ENCODE data around the gene CNOT6.

The CNOT6 gene

DNA sequence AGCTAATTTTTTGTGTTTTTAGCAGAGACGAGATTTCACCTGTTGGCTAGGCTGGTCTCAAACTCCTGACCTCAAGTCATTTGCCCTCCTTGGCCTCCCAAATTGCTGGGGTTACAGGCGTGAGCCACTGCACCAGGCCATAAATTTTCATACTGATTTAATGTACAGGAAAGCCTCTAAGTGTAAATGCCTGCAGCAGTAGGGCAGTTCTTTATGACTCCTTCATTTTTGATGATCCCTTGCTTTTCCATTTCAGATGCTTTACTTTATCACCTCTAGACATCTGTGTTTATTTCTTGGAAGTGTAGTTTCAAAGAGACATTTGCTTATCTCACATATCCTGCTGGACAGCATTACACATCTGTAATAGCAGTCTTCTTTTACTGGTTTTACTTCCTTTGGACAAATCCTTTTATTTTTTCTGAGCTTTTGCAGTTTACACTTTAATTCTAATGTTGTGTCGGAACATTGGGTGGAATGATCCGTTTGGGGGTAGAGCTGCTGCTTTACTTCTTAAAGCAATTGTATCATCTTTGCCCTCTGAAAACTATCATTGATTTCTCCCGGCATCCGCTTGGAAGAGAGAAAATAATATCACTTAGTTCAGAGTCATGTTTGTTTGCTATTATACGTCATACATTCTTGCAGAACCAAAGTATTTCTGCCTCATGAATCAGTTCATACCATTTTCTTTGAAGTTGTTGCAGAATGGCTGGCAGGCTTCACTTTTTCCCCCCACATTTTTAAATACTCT, 61.2 kb downstream of the CNOT6 start:
- no peaks in the 10 kb centered on the region for H3K9me3 ChIP-seq
- no peak for DNase-seq
- H3K27ac ChIP-seq, result no peak overlapping the region
- H3K4me1 ChIP-seq, result no peaks in the 10 kb centered on the region
- TF ChIP-seq, protein P1, sequence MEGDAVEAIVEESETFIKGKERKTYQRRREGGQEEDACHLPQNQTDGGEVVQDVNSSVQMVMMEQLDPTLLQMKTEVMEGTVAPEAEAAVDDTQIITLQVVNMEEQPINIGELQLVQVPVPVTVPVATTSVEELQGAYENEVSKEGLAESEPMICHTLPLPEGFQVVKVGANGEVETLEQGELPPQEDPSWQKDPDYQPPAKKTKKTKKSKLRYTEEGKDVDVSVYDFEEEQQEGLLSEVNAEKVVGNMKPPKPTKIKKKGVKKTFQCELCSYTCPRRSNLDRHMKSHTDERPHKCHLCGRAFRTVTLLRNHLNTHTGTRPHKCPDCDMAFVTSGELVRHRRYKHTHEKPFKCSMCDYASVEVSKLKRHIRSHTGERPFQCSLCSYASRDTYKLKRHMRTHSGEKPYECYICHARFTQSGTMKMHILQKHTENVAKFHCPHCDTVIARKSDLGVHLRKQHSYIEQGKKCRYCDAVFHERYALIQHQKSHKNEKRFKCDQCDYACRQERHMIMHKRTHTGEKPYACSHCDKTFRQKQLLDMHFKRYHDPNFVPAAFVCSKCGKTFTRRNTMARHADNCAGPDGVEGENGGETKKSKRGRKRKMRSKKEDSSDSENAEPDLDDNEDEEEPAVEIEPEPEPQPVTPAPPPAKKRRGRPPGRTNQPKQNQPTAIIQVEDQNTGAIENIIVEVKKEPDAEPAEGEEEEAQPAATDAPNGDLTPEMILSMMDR (IDR thresholded peaks at IDR 0.05), result no peak
- no peak overlapping the region for H3K4me3 ChIP-seq
- intact Hi-C loops (cut with DNase I; ENCODE audit: low total_unique reads), result no loop called here
- no peaks in the 10 kb centered on the region for H3K27me3 ChIP-seq
- H3K36me3 ChIP-seq, result peaks cover 6 to 46% (median 43%) of the 10 kb centered on the region in 3 donors

DNA sequence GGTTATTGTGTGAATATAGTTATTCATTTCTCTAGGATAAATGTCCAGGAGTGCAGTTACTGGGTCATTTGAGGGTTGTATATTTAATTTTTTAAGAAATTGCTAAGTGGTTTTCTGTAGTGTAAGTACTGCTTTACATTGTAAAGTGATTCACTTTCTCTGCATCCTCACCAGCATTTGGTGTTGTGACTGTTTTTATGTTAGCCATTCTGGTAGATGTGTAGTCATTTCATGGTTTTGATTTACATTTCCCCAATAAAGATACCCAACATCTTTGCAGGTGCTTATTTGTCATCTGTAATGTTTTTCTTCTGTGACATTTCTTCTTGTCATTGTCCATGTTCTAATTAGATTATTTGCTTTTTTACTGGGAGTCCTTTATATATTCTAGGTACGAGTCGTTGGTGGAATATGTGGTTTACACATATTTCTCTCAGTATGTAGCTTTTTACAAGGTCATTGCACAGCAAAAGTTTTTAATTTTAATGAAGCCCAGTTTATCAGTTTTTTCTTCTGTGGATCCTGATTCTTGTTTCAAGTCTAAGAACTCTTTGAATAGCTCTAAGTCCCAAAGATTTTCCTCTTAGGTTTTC, 63.1 kb downstream of the CNOT6 start:
- DNase-seq, result no peak
- Histone ChIP-seq H3K4me3 (no peak overlapping the region), H3K27me3 (no peaks in the 10 kb centered on the region), H3K9me3 (no peaks in the 10 kb centered on the region), H3K27ac (no peak overlapping the region), H3K4me1 (no peaks in the 10 kb centered on the region), H3K36me3 (peaks cover under 1 to 32% (median 30%) of the 10 kb centered on the region in 3 donors)
- TF ChIP-seq, protein P1 (IDR thresholded peaks at IDR 0.05), result no peak
- intact Hi-C loops (cut with DNase I; ENCODE audit: low total_unique reads), result no loop called here

DNA sequence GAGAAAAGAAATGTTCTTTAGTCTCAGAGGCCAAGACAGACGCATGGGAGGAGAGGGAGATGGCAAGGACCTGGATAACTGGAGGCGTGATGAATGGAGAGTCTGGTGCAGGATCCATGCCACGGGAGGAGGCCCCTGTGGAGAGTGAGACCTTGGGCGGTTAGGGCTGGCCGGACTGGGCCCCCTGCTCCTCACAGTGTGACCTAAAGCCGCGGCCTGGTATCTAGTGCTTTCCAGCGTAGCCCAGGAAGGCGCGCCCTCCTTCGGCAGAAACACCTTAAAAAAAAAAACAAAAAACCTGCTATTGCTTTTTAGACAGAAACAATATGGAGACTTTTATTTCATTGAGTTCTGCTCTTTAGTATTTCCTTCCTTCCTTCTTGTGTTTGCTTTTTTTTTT, 64.1 kb downstream of the CNOT6 start:
- H3K27me3 ChIP-seq, result no peaks in the 10 kb centered on the region
- peaks cover 4 to 32% (median 29%) of the 10 kb centered on the region in 3 donors for H3K36me3 ChIP-seq
- TF ChIP-seq, protein P1 (IDR thresholded peaks at IDR 0.05), result no peak
- H3K9me3 ChIP-seq, result no peaks in the 10 kb centered on the region
- no peak overlapping the region for H3K27ac ChIP-seq
- no peak overlapping the region for H3K4me3 ChIP-seq
- no peak for DNase-seq
- H3K4me1 ChIP-seq, result no peaks in the 10 kb centered on the region
- intact Hi-C loops (cut with DNase I; ENCODE audit: low total_unique reads), result no loop called here

DNA sequence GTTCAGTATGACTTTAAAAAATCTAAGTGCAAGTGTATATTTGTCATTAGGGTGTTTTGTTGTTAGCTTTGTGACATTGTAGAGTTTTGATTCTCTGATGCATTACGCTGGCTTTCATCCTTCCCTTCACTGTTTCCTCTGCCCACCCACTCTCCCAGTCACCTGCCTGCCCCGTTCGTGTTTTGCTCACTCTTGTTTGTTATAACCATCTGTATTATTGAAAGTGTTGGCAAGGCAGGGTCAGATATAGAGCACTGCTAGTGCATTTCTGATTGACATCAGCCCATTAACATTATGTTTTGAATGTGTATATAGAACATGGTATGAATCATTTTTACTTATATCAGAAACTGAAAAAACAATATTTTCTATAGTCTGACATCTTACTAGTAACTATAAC, 69.8 kb downstream of the CNOT6 start:
- no peaks in the 10 kb centered on the region for H3K27me3 ChIP-seq
- H3K4me3 ChIP-seq, result no peak overlapping the region
- no peaks in the 10 kb centered on the region for H3K9me3 ChIP-seq
- DNase-seq, result no peak
- no peaks in the 10 kb centered on the region for H3K4me1 ChIP-seq
- TF ChIP-seq, protein P1 (IDR thresholded peaks at IDR 0.05), result no peak
- intact Hi-C loops (cut with DNase I; ENCODE audit: low total_unique reads), result no loop called here
- H3K36me3 ChIP-seq, result peaks cover 41 to 56% (median 43%) of the 10 kb centered on the region in 3 donors
- no peak overlapping the region for H3K27ac ChIP-seq

DNA sequence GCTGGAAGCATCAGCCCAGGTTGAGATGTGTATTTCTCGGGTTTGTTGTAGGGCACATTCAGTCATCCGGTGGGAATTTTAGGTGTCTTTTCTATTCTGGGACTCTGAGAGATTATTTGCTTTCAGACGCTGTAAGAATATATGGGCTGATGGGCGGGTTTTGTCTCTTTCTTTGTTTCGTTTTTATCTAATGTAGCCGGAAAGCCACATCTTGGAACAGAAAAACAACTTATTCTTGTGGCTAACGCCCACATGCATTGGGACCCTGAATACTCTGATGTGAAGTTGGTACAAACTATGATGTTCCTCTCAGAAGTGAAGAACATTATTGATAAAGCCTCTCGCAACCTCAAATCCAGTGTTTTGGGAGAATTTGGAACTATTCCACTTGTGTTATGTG, 74.7 kb downstream of the CNOT6 start:
- Histone ChIP-seq H3K27me3 (no peaks in the 10 kb centered on the region), H3K4me1 (no peaks in the 10 kb centered on the region), H3K27ac (no peak overlapping the region), H3K9me3 (no peaks in the 10 kb centered on the region), H3K36me3 (peaks cover 64 to 91% (median 73%) of the 10 kb centered on the region in 3 donors), H3K4me3 (no peak overlapping the region)
- intact Hi-C loops (cut with DNase I; ENCODE audit: low total_unique reads), result no loop called here
- no peak for DNase-seq
- TF ChIP-seq, protein P1 (IDR thresholded peaks at IDR 0.05), result no peak

Measured in tibial artery (tissue), 4 donors.